ENCODE results near the gene IGF2.

The IGF2 gene

GRCh38 chr11:2094354-2095197 is 44.6 kb downstream of the IGF2 start:
- in situ Hi-C loops (cut with HindIII; ENCODE audit: low sequenced_read_pairs) = no loop called here

GRCh38 chr11:2093575-2094353 is 45.4 kb downstream of the IGF2 start:
- in situ Hi-C loops (cut with HindIII; ENCODE audit: low sequenced_read_pairs) = no loop called here

GRCh38 chr11:2092956-2093412 is 46.2 kb downstream of the IGF2 start:
- in situ Hi-C loops (cut with HindIII; ENCODE audit: low sequenced_read_pairs) = no loop called here

- in situ Hi-C loops (cut with HindIII; ENCODE audit: low sequenced_read_pairs) = no loop called here
These were observed 46.7 kb downstream of the IGF2 start for GRCh38 chr11:2092464-2092910.

- in situ Hi-C loops (cut with HindIII; ENCODE audit: low sequenced_read_pairs) = no loop called here
These were observed 47.3 kb downstream of the IGF2 start for GRCh38 chr11:2091786-2092463.

GRCh38 chr11:2091112-2091746 is 48.0 kb downstream of the IGF2 start:
- in situ Hi-C loops (cut with HindIII; ENCODE audit: low sequenced_read_pairs) = no loop called here

- in situ Hi-C loops (cut with HindIII; ENCODE audit: low sequenced_read_pairs) = no loop called here
These were observed 48.7 kb downstream of the IGF2 start for GRCh38 chr11:2090172-2091111.

GRCh38 chr11:2089536-2090165 is 49.5 kb downstream of the IGF2 start:
- in situ Hi-C loops (cut with HindIII; ENCODE audit: low sequenced_read_pairs) = no loop called here

GRCh38 chr11:2088746-2089535 is 50.2 kb downstream of the IGF2 start:
- in situ Hi-C loops (cut with HindIII; ENCODE audit: low sequenced_read_pairs) = no loop called here

- in situ Hi-C loops (cut with HindIII; ENCODE audit: low sequenced_read_pairs) = no loop called here
These were observed 50.9 kb downstream of the IGF2 start for GRCh38 chr11:2088284-2088683.

GRCh38 chr11:2086239-2087040 is 52.7 kb downstream of the IGF2 start:
- in situ Hi-C loops (cut with HindIII; ENCODE audit: low sequenced_read_pairs) = no loop called here

- in situ Hi-C loops (cut with HindIII; ENCODE audit: low sequenced_read_pairs) = no loop called here
These were observed 53.7 kb downstream of the IGF2 start for GRCh38 chr11:2085251-2086066.

GRCh38 chr11:2084721-2085120 is 54.5 kb downstream of the IGF2 start:
- in situ Hi-C loops (cut with HindIII; ENCODE audit: low sequenced_read_pairs) = no loop called here

Data from endothelial cell of hepatic sinusoid (primary cell).